ENCODE data around the gene SNED1.

Gene SNED1

GRCh38 chr2:241112592-241112991 is 114.2 kb downstream of the SNED1 start:
- Histone ChIP-seq H3K36me3 (ENCODE audit: insufficient read depth, low read length) (peaks cover 66% of the 10 kb centered on the region), H3K9ac (ENCODE audit: low read depth, low read length) (no peak overlapping the region), H2AFZ (ENCODE audit: low read depth, low read length) (no peak overlapping the region), H3K4me2 (ENCODE audit: insufficient read depth, low read length) (no peak overlapping the region), H3K4me1 (ENCODE audit: insufficient read depth, low read length) (no peaks in the 10 kb centered on the region), H4K20me1 (ENCODE audit: insufficient read depth, low read length) (peaks cover 9% of the 10 kb centered on the region; the same call in 1 of the 2 replicates), H3K4me3 (ENCODE audit: low read depth in 1 of 2, low read length in 2 of 2) (no peak overlapping the region), H3K9me3 (ENCODE audit: insufficient read depth, low read length, severe bottlenecking) (no peaks in the 10 kb centered on the region), H3K27ac (ENCODE audit: low read length) (no peak overlapping the region), H3K27me3 (ENCODE audit: insufficient read depth, low read length, poor library complexity) (no peaks in the 10 kb centered on the region), H3K79me2 (ENCODE audit: insufficient read depth, low read length) (no peaks in the 10 kb centered on the region)
- DNase-seq (no peak), ATAC-seq (ENCODE audit: insufficient read depth, low read depth) (no peak)
- TF ChIP-seq EZH2 (IDR thresholded peaks at IDR 0.05; ENCODE audit: borderline replicate concordance, low read depth, low read length, severe bottlenecking) (no peak), CTCF (IDR thresholded peaks at IDR 0.05; ENCODE audit: borderline replicate concordance, extremely low read depth, low read length, poor library complexity, severe bottlenecking) (no peak)

- no peak overlapping the region for H2AFZ ChIP-seq (ENCODE audit: low read depth, low read length)
- TF ChIP-seq CTCF (IDR thresholded peaks at IDR 0.05; ENCODE audit: borderline replicate concordance, extremely low read depth, low read length, poor library complexity, severe bottlenecking) (no peak), EZH2 (IDR thresholded peaks at IDR 0.05; ENCODE audit: borderline replicate concordance, low read depth, low read length, severe bottlenecking) (no peak)
- peaks cover 9% of the 10 kb centered on the region; the same call in 1 of the 2 replicates for H4K20me1 ChIP-seq (ENCODE audit: insufficient read depth, low read length)
- H3K4me2 ChIP-seq (ENCODE audit: insufficient read depth, low read length) = no peak overlapping the region
- no peak for DNase-seq
- H3K27ac ChIP-seq (ENCODE audit: low read length) = no peak overlapping the region
- no peak for ATAC-seq (ENCODE audit: insufficient read depth, low read depth)
- H3K4me3 ChIP-seq (ENCODE audit: low read depth in 1 of 2, low read length in 2 of 2) = no peak overlapping the region
- H3K36me3 ChIP-seq (ENCODE audit: insufficient read depth, low read length) = peaks cover 55% of the 10 kb centered on the region
- H3K9me3 ChIP-seq (ENCODE audit: insufficient read depth, low read length, severe bottlenecking) = no peaks in the 10 kb centered on the region
- H3K9ac ChIP-seq (ENCODE audit: low read depth, low read length) = no peak overlapping the region
- H3K4me1 ChIP-seq (ENCODE audit: insufficient read depth, low read length) = no peaks in the 10 kb centered on the region
- no peaks in the 10 kb centered on the region for H3K27me3 ChIP-seq (ENCODE audit: insufficient read depth, low read length, poor library complexity)
- H3K79me2 ChIP-seq (ENCODE audit: insufficient read depth, low read length) = no peaks in the 10 kb centered on the region
Measured at GRCh38 chr2:241114836-241115235, 116.4 kb downstream of the SNED1 start.

GRCh38 chr2:241115361-241115760 is 116.9 kb downstream of the SNED1 start:
- H3K79me2 ChIP-seq (ENCODE audit: insufficient read depth, low read length) = no peaks in the 10 kb centered on the region
- no peak overlapping the region for H3K4me2 ChIP-seq (ENCODE audit: insufficient read depth, low read length)

More at GRCh38 chr2:241115361-241115760, 116.9 kb downstream of the SNED1 start:
- H2AFZ ChIP-seq (ENCODE audit: low read depth, low read length) = no peak overlapping the region
- H3K27ac ChIP-seq (ENCODE audit: low read length) = no peak overlapping the region
- no peak for DNase-seq
- TF ChIP-seq EZH2 (IDR thresholded peaks at IDR 0.05; ENCODE audit: borderline replicate concordance, low read depth, low read length, severe bottlenecking) (no peak), CTCF (IDR thresholded peaks at IDR 0.05; ENCODE audit: borderline replicate concordance, extremely low read depth, low read length, poor library complexity, severe bottlenecking) (no peak)
- H3K36me3 ChIP-seq (ENCODE audit: insufficient read depth, low read length) = peaks cover 57% of the 10 kb centered on the region
- H3K27me3 ChIP-seq (ENCODE audit: insufficient read depth, low read length, poor library complexity) = no peaks in the 10 kb centered on the region
- no peaks in the 10 kb centered on the region for H3K9me3 ChIP-seq (ENCODE audit: insufficient read depth, low read length, severe bottlenecking)
- no peak for ATAC-seq (ENCODE audit: insufficient read depth, low read depth)
- H3K4me1 ChIP-seq (ENCODE audit: insufficient read depth, low read length) = no peaks in the 10 kb centered on the region
- no peak overlapping the region for H3K9ac ChIP-seq (ENCODE audit: low read depth, low read length)
- no peak overlapping the region for H3K4me3 ChIP-seq (ENCODE audit: low read depth in 1 of 2, low read length in 2 of 2)
- peaks cover 9% of the 10 kb centered on the region; the same call in 1 of the 2 replicates for H4K20me1 ChIP-seq (ENCODE audit: insufficient read depth, low read length)
